Adrenal gland (tissue), 5 donors: ENCODE results near the gene LLGL2.

Source experiments
- CTCF ChIP-seq, 6 experiments: fragments of 450-650 bp in 4 of 6; fragments of 200-600 bp in 2 of 6; sonication (generic) in 1 of 6; IDR thresholded peaks; 1 replicate in 5 of 6; 2 replicates in 1 of 6; pipeline versions ENCODE4 v1.5.1 to v1.8.0; 2016 to 2021; ENCODE audit warnings: antibody characterized with exemption in 6 of 6, mild to moderate bottlenecking in 2 of 6, moderate library complexity in 1 of 6
- POLR2A ChIP-seq, 2 donors: fragments of 450-650 bp; IDR thresholded peaks; one replicate each; pipeline ENCODE4 v1.6.1; 2017; ENCODE audit warnings: antibody characterized with exemption in 2 of 2, mild to moderate bottlenecking in 2 of 2, moderate library complexity in 1 of 2
- donor health status: DM: no; HTN: no; CAD: no.

GRCh38 chr17:75551266-75551665 lies 25.8 kb downstream of the LLGL2 start:
- TF ChIP-seq CTCF (IDR thresholded peaks at IDR 0.05) (no peak), POLR2A (IDR thresholded peaks at IDR 0.05) (no peak)
